H1 (cell line): ENCODE results near the gene IQCK.

Experiments
- CTCF ChIP-seq, 3 experiments: IDR thresholded peaks; 1 replicate in 2 of 3; 2 replicates in 1 of 3; pipeline versions ENCODE4 v1.5.1 to v1.6.1; 2011; ENCODE audit warnings: low read length in 3 of 3, mild to moderate bottlenecking in 3 of 3, inconsistent platforms in 2 of 3, low read depth in 1 of 3, moderate library complexity in 1 of 3; ENCODE audit not compliant: insufficient read depth in 1 of 3; ENCODE audit errors: control extremely low read depth in 1 of 3
- NRF1 ChIP-seq: IDR thresholded peaks from 2 replicates; pipeline ENCODE4 v1.6.1; 2011; ENCODE audit warnings: mild to moderate bottlenecking, low read depth, low read length, improper control_type of control experiment
- POLR2AphosphoS5 ChIP-seq: IDR thresholded peaks from 2 replicates; pipeline ENCODE4 v1.6.1; 2011; ENCODE audit warnings: low read depth, low read length
- SP2 ChIP-seq: IDR thresholded peaks from 2 replicates; pipeline ENCODE4 v1.6.1; 2012; ENCODE audit warnings: mild to moderate bottlenecking, low read length, inconsistent platforms
- SUZ12 ChIP-seq: fragments of 200-600 bp; sonication (generic); IDR thresholded peaks from 2 replicates; pipeline ENCODE4 v1.6.1; 2012; ENCODE audit warnings: mild to moderate bottlenecking, inconsistent platforms, low read length, moderate library complexity, mixed read lengths
- ZNF274 ChIP-seq: IDR thresholded peaks from 2 replicates; pipeline ENCODE4 v1.7.0; 2012; ENCODE audit warnings: low read length, borderline replicate concordance; ENCODE audit errors: extremely low read depth

DNA sequence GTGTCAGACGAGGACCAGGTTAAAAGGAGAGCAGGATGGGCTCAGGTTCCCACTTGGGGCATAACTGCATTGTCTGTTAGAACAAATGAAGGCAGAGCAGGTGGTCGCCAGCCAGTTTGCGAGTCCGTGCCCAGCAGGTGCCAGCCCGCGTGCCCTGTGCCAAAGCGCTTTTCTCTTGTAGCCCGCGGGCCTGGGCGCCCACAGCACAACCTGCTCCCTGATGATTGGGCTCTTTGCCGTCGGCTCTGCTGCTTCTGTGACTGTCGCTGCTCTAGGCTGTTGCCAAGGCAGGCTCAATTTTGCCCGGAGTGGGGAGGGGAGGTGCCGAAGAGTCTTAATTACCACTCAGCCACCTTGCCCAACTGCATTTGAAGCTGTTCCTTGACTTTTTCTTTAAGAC is 21.1 kb upstream of the IQCK start:
- no peak for TF ChIP-seq POLR2AphosphoS5
- no peak for TF ChIP-seq SUZ12
- TF ChIP-seq SP2 = no peak
- no peak for TF ChIP-seq NRF1
- no peak for TF ChIP-seq CTCF (IDR thresholded peaks at IDR 0.05; ENCODE audit: control extremely low read depth in 1 of 3, insufficient read depth in 1 of 3, low read depth in 1 of 3, low read length in 3 of 3)
- no peak for TF ChIP-seq ZNF274
